HG03025 (cell line): ENCODE results near the gene SKAP2.

Experiments
- ATAC-seq: cut with Tn5 transposase; IDR thresholded peaks from one replicate; pipeline ENCODE4 v1.9.1; 2021; ENCODE audit warnings: mild to moderate bottlenecking, moderate library complexity; ENCODE audit not compliant: unreplicated experiment, low FRiP score

The SKAP2 gene

DNA sequence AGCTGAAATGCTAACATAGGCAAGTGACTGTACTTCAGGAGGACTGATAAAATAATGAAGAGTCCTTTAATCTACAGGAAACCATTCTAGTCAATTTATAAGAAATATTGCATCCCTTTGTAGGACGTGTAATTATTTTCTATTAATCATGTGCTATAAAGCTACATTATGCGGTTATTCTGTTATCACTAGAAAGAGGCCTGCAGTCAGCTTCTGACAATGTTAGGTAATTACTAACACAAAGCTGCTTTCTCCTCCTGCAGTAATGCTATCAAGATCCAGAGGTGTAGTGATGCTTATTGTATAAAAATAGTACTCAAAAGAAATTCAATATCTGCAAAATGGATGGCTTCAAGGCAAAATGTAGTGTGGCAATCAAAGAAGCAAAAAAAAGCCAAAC lies 191.1 kb downstream of the SKAP2 start:
- ATAC-seq, result no peak

DNA sequence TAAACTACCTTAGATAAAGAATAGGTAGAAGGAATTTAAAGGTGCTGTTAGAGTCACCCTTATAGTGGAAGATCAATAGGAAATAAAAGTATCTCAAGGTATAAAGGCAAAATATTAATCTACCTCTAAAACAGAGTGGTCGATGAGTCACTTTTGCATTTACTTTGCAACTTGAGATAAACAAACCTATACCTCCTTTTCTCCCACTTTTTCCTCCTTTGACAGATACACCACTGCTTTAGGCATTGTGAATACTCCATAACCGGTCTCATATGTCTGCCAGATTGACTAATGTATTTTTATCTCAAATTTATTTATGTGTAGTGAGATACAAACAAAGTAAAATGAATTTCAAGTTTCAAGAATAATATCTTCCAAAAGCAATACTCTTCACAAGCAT lies 193.5 kb downstream of the SKAP2 start:
- ATAC-seq, result no peak

DNA sequence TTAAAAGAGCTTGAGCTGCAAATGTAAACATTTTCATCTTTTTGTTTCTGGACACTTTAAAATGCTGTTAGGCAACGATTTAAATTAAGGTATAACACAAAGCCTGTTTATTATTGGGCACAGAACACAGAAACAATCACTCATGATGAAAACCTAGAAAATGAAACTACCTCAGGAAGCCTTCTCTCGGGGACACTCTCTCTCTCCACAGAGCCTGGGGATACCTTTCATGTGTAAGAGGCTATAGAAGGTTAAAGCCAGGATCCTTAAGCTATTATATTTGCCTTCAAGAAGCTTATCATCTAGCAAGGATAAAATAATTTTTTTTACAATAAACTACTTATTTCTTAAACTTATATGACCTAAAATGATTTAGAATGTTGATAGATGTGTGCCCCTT lies 194.1 kb downstream of the SKAP2 start:
- ATAC-seq, result no peak

DNA sequence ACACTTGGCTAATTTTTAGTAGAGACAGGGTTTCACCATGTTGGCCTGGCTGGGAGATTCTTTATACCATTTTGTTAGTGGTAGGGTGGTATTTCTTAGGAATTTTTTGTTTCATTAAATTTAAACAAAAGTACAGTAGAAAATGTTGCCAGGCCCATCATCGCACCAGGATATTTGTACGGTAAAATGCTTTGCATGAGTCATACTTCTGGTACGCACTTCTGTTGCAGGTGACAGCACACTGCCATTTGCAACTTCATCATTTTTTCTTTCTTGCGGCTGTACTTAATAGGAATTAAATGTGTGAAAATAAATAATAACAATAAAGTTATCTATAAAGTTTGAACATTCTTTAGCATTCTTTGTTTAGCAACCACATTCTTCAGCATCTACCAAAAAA lies 195.6 kb downstream of the SKAP2 start:
- no peak for ATAC-seq

DNA sequence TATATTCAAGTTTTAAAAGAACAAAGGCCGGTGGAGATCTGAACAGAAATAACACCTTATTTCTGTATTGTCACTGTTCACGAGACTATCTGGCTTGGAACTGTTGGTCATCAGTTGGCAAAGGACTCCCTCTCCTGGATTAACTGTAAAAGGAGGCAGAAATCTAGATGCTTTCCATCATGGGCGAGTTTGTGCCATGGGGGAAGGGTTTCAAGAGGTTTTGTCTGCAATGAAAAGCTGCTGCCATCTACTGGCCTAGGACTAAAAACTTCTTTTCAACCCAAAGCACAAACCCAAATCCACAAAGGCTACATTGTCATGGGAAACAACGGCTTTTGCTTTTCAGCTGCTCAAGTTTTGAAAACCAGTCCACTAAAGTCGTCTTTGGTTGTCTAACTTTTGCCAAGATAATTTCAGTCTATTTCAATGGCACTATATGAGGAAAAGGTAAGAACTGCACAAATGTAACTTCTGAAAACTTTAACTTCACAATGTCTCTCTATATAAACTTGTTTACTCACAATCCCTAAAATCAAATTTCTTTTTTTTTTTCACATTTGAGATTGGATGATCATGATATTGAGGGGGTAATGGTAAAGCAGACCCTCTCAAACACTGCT lies 196.8 kb downstream of the SKAP2 start:
- no peak for ATAC-seq

DNA sequence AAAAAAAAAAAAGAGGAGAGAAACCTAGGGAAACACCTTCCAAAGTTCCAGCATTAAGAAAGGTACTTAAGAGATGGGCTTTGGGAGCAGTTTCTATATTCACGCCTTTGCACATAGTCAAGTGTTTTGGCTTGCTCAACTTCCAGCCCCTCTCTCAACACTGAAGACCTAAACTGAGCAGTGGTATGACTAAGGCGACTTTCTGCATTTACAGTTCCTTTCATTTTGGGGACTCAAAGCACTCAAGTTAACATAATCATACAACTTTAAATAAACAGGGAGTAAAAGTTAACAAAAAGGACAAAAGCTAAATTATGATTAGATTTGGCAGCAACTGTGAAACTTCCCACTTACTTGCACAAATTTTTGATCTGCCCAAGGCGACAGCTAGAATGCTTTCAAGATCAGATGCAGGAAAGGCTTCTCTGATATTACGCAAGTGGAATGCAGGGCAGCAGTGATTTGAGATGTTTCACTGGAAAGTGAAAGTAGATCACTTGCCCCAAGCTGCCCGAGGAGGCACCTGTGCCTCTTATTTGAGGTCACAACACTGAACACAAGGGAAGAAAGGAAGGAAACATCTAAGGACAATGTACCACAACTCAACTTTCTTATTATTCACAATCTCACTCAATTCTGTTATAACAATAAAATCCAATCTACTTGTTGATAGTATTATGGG lies 199.5 kb downstream of the SKAP2 start:
- no peak for ATAC-seq

DNA sequence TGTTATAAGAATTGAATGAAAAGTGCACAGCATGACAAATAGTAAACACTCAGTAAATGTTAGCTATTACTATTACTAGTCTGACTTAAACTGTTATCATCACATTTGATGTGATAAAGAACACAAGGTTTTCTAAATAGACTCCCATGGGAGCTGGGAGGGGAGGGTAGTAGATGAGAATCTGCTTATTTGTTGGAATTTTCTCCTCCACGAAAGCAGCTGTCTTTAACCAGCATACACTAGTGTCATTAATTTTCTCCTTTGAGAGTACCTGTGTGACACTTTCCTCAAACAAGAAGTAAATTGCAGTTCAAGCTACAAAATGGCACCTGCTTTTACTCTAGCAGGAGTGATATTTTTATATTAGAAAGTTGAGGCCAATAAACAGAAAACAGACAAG lies 200.1 kb downstream of the SKAP2 start:
- no peak for ATAC-seq

DNA sequence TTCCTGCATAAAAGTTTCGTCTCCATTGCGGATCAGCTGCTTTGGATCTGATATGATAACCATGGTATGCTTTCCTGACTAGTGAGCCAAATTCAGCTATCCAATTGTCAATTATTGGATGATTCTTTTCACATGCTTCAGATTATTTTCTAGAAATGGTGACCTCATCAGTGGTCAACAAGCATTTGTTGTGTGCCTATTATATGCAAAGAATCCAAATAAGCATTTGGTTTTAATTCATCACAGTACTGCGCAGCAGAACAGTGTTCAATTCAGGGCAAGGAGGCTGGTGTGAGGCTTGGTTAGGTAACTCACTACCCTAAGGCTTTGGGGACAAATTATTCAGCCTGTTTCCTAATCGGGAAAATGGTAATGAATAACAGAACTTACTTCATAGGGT lies 200.5 kb downstream of the SKAP2 start:
- ATAC-seq, result no peak

DNA sequence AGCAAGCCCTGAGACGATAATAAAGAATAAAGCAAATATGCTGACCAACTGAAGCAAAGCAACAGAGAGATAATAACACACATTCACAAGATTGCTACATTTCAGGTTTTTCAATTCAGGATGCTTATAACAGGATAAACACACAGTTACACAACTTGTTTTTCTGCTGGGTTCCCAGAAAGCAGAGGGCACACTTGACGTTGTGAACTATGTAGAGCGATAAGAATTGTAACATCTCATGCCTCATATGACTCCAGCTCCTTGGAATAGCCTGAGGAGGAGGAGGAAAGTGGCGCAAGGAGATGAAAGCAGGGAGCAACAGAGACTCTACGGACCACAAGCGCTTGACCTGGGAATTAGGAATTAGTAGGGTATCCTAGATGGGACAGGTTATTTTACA lies 201.7 kb downstream of the SKAP2 start:
- no peak for ATAC-seq

DNA sequence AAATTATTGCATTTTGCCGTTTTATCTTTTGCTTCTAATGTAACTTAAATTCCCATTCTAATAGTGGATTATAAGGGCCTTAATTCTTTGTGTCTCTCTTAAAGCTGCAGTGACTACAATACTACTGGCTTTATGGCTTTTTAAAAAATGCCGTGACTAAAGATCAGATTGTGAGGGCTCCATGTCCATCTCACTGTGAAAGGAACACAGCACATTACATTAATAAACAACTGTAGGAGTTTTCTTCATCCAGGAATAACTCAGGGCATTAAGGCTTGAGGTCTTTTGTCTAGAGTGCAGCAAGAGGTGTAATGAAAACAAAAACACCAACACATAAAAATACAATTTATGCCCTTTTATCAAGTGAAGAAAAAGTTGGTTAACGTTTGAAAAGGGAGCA lies 205.3 kb downstream of the SKAP2 start:
- ATAC-seq, result no peak

DNA sequence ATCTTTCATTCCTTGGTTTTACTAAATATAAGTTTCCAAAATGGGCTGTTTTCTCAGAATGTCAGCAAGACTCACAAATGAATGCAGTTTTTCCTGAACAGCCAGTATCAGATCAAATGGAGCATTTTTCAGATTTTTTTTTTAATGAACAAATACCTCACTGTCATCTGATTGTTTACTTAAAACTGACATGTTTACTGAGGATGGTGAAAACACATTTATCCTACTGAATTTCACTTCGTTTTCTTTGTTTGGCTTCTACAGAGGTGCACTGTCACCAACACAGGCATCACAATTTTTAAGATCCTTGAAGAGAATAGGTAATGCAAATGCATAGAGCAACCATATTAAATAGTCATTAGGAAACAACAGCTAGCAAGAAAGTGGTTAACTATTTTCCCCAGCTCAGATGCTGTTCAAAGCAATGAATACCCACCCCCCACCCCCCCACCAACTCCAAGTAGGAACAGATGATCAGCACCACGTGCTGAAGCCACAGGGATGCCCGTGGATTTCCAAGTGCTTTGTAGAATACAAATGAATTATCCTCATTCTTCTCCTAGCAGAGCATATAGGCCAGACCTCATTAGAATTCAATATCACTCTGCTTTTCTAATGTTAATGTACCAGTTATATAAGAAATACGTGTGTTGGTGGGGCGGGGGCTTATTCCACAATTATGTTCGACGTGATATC lies 205.9 kb downstream of the SKAP2 start:
- ATAC-seq, result no peak

DNA sequence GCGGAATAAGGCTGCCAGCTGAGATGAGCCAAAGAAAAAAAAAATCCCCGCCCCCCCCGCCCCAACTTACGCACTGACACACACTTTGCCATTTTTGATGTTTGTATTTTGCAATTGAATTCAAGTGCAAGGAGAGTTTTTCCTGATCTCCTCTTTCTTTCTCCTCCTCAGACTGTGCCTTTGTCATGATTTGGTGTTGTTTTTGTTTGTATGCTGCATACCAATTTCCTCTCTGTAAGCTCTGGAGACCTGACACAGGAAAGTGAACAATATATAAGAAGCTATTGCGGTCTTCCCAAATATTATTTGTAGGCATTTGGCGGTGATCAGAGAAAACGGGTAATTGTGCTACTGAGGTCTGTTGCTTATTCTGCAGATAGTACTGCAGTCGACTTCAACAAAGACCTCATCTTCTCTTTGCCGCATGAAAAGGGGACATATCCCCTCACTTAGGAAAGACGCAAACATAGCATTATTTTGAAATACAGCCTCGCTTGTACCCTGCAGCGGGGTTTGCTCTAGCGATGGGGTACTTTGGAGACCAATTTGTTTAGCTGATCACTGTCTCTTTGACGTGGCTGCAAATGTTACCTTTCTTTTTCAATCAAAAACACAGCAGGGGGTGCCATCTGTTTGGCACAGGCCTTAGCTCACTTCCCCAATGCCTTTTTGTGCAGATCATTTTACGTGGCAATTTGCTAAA lies 206.6 kb downstream of the SKAP2 start:
- ATAC-seq, result no peak

DNA sequence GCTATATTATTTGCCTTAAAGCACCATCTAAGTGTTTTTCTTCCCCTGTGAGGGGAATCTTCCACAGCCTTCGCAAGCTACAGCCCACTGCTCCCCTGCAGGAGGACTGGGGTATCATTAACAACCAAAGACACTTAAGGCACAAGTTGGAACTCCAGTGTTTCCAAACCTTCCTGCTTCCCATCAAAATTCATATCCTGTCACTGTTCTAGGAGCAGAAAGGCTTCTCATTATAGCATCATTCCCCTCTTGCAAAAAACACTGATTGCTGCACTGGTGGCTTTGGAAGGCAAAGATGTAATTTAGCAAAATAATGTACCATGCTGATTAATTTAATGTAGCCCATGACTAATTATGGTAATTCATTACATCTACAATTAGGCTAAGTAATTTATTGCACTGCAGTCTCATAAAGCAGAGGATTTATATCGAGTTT lies 207.2 kb downstream of the SKAP2 start:
- no peak for ATAC-seq

DNA sequence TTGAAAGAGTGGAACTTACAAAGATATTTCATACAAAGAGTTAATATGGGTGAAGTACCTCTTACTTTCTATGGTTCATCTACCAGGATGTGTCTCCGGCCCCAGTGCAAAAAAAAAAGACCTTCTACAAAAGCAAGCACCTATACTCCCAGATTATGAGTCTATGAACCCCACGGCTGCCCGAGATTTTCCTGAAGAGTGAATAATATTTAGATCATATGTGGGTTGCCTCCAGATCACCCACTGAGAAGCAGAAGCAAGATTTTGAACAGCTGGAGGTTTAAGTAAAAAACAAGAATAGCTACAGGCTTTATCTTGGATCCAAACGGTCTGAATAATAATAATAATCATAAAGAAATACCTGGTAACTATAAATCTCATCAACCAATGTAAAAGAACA lies 207.7 kb downstream of the SKAP2 start:
- ATAC-seq, result no peak

DNA sequence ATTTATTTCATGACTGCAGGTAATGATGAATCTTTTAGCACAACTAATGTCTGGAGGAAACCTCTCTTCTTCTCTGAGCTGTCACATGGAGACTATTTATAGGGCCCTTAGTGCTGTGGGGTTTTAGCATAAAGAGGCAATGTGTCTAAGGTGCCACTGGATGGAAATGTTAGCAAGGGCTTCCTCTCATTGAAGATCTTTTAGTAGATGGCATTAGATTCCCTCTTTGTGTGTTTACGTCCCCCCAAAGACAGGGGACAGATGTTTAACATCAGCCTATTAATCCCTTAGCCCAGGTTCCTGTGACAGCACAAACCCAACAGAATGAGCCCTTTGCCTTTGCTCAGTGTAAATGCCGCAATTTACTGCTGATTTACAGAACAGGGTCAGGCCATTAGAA lies 208.6 kb downstream of the SKAP2 start:
- no peak for ATAC-seq

DNA sequence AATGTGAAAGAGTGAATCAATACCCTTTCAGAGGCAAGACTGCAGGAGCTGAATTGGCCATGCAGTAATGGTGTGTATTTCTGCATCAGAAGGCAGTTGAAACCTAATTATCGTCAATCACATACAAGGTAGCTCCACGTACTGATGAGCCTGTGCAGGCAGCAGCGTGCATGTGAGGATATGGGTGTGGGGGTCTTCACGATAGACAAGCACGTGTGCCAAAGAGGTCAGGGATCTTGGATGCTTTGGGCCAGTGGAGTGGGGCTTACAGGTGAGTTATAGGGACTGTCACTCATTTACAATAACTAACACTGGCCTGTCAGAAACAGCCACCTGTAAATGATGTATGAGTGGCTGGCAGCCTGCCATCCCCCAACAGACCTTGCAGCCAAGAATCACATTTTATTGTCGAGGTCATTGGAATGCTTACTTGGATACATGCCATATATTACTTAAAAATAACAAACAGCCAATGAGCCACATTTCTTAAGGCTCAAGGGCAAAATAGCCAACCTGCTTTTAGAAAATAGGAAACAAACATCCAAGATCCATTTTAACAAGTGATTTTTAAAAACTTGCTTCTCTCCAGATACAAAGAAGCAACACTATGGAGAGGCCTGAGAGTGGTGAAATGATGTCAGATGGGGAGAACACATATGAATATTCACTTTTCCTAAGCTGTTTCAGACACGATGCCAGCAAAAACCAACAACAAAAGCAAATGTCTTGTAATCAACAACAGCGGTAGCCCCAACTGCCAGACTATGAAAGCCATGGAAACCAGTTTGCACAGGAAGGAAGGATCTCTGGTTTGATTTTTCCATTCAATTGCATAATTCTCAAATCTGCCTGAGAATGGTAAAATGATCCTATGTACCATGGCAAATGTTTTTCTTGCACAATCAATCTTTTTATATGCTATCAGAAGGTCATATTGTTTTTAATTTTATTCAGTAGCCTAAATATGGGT lies 210.7 kb downstream of the SKAP2 start:
- ATAC-seq, result no peak

DNA sequence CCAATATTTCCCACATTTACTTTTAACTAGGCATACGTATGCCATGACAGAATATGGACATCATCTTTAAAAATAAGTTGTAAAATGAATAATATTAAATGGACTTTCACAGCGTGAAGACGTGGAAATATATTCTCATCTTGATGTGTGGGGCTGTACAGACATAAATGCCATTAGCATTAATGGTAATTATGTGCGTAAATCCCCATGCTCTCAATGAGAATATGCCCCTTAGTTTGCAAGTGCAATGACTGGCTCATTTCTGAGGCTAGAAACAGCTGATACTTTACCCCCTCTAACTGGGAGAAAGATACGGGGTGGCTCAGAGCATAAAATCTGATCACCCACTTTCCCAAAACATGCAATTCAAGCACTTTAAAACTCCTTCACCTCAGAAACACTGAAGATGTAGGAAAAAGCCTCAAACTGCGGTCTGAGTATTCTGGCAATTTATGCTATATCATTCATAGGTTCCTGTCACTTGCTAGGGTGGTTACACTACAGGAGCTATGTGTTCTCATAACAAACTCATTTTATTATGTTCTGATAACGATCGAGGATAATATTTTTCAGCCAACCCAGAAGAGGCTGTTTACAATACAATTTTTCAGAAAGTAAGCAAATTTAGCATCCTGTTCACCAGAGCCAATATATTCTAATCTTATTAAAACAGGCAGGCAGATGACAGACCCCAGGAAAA lies 211.8 kb downstream of the SKAP2 start:
- no peak for ATAC-seq

DNA sequence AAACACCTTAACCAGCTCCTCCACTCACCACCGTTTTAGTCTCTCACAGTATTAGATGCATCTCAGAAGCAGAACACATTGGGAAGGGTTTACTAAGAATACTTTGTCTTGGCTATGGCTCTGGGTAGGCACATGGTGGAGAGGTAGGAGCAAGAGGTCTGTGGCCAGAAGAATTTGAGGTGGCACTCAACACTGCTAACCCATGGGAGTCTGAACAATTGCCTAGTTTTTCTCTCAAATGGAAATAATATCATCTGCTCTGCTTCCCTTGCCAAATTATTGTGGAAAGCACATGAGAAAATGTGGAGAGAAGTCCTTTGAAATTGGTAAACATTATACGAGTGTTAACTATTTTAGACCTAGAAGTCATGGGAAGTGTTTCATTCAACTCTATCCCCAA lies 214.3 kb downstream of the SKAP2 start:
- no peak for ATAC-seq

DNA sequence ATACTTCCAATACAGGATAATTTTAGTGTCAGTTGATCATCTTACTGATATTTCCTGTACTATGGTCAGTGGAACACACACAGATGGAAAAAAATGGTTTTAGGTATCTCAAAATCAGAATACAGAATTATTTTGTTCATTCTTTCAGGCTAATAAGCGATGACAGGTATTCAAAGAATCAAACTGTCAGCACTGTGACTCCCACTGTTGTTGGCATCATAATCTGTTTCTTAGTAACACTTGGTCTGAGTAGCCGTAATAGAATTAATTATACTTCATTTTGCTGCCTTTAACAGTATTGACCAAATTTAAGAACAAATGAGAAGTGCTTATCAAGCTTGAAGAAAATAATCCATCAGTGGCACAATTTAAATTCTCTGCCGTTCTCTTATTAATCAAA lies 215.0 kb downstream of the SKAP2 start:
- no peak for ATAC-seq

DNA sequence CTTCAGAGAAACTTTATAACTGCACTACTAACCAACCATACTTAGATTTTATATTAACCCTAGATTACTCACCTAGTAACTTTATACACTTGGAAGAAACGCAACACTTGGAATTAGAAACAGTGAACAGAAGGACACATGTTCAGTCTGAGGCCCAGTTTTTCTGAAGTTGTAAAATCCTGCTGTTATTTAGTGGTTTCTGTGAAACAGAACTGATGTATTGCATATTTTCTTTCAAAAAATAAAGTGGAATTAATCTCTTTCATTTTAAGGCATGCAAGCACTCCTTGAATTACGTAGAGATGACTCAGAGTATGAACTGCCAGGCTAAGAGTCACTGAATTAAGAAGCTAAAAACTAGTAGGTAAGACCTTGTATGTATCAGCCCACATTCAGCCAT lies 215.8 kb downstream of the SKAP2 start:
- no peak for ATAC-seq
